ENCODE results near the gene RBP2.

The RBP2 gene

GRCh38 chr3:139476348-139476747 lies at the start of gene RBP2:
RBP2 (minus strand) TSS chr3:139476516; CDS start chr3:139476459, 57 bp downstream.
- no peak for DNase-seq

- no peak for DNase-seq
These were observed 48.7 kb upstream of the RBP2 start for GRCh38 chr3:139524841-139525636.

DNA sequence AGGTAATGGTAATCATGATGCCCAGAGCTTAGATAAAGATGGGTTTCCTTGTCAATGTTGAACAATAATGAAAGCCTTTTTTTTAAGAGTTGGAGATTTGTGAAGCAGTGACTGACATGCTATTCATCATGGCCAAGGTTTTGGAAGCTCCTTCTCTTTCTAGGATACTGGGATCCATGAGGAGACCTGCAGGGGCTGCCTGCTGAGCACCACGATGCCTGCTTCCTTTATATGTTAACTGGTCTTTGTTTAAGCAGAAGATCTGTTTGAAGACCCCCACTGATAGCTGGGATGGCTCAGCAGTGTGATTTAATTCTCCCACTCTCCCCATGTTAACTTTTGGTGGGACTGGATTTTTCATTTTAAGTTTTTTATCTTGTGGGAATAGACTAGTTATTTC lies 47.4 kb upstream of the RBP2 start:
- no peak for DNase-seq

DNA sequence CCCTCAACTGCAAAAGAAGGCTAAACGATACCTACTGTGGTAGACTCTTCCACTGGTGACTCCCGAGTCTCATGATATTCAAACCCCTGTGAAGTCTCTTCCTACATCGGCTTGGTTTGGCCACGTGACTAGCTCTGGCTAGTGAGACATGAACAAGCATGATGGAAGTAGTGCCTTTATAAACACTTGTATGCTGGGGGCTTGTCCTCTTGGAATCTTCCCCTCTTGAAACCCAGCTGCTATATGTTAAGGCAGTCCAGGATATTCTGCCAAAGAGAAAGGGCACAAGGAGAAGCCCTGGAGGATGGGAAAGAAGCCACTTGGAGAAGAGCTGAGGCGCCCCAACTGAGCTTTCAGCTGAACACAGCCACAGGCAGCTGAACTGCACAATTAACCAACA lies 46.9 kb upstream of the RBP2 start:
- no peak for DNase-seq

- DNase-seq = no peak
These were observed 46.1 kb upstream of the RBP2 start for GRCh38 chr3:139522421-139522820.

- DNase-seq = no peak
These were observed 45.5 kb upstream of the RBP2 start for GRCh38 chr3:139521816-139522215.

GRCh38 chr3:139521144-139521543 lies 44.8 kb upstream of the RBP2 start:
- no peak for DNase-seq

- DNase-seq = no peak
These were observed 43.9 kb upstream of the RBP2 start for GRCh38 chr3:139519998-139520737.

GRCh38 chr3:139518926-139519842 lies 42.9 kb upstream of the RBP2 start:
- no peak for DNase-seq

DNA sequence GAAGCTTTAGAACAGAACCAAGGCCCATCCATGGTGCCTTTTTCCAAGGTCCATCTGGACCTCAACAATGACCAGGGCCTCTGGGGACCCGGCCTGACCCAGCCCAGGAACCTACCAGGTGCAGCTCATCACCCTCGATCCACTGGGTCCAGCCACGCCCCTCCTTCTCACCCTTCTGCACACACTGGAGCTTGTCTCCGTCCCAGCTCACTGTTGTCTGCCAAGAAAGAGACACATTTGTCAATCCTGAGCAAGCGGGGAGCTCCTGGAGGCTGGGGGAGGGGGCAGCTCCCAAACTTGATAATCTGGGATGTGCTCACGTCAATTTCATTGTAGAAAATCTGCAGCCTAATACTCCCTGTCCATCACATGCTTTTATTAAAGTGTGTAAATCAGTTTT lies 42.0 kb upstream of the RBP2 start:
- no peak for DNase-seq

DNA sequence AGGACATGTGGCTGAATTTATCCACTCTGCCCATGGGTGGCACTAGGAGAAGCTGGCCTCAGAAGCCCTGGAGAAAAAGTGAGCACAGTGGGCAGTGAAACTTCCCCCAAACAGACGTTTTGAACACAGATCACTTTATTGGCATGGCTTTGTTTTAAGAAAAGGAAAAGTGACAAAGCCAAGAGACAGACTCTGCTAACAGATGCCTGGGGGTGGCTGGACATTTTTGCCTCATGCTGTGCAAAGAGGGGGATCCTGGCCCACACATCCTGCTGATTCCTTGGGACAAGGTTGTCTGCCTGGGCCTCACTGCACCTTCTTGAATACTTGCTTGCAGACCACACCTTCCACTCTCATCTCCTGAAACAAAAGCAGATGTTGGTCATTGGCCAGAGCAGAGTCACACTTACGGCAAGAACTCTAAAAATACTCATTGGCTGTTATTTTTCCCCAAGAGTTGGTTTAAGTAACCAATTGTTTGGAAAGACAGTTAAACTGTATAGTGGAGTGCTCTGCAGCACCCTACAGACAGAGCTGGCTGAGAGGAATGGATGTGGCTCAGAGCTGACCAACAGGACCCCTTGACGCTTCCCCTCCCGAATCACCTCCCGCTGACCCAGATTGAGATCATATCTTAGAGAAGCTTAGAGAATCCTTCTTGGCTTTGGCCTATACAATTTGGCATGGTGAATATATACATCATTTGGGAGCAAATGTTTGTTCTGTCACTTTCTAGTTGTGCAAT lies 41.2 kb upstream of the RBP2 start:
- no peak for DNase-seq

DNA sequence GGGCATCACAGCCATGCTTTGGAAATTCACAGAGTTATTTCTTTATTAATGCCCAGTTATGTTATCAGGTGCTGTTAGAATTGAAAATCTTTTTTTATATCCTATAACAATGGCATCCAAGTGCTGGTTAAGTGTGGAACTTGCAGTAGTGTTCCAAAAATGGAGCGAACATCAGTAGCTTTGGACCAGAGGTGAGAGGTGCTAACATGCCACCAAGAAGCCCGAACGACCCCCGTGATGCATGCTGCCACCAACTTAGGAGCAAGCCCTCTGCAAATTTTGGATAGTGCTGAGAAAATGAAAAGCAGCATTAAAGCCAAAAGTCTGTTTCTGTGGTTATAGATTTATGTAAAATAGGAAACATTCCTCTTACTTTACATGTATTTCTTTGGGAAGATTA lies 38.4 kb upstream of the RBP2 start:
- DNase-seq = no peak

- DNase-seq = no peak
These were observed 33.3 kb upstream of the RBP2 start for GRCh38 chr3:139509631-139510030.

- no peak for DNase-seq
These were observed 30.4 kb upstream of the RBP2 start for GRCh38 chr3:139506766-139507165.

DNA sequence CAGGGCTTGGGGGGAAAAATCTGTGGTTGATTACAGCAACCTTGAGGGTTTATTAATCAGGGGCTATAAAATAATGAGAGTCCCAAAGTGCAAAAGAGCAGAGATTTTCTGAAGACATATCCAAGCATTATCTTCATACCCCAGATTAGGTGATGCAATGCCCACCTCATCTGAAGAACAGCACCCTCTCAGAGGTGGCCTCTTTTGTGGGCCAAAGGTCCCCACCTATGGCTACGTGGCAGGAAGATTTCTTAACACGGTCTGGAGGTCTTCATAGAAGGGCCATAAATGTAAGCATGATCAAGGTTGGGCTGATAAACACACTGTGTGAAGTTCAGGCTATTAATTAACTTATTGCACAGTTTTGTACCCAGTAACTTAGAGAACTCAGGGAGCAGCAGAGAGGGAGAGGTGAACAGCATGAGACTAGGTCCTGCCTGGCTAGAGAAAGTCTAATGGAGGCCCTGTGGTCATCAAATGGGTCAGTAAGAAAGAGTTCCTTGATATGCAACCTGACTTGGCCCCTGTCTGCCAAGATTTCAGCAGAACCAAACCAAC lies 29.6 kb upstream of the RBP2 start:
- no peak for DNase-seq

- no peak for DNase-seq
These were observed 23.2 kb upstream of the RBP2 start for GRCh38 chr3:139499536-139499935.

GRCh38 chr3:139493826-139494385 lies 17.6 kb upstream of the RBP2 start:
- no peak for DNase-seq

DNA sequence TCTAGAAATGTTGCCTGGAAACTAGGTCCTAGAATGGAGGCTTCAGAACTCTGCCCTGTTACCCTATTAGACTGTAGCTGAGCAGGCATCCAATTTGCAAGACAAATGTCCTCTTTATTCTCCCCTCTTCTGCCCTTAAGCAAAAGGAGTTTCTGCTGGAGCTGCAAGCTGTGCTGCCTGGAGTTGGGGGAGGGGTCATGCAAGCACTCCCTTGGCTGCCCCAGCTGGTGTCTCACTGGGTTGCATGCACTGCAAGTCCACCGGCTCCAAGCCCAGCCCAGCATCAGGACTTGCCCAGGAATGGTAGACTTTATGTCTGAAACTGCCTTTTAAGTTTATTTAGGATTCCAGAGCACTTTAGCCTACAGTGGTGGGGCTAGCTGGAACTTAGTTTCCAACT lies 15.7 kb upstream of the RBP2 start:
- DNase-seq = no peak

- DNase-seq = no peak
These were observed 14.8 kb upstream of the RBP2 start for GRCh38 chr3:139491027-139491700.

GRCh38 chr3:139482206-139482605 lies 5.9 kb upstream of the RBP2 start:
- no peak for DNase-seq

GRCh38 chr3:139481116-139481515 lies 4.8 kb upstream of the RBP2 start:
- DNase-seq = no peak

Measured in activated CD4-positive, alpha-beta T cell treated with anti-CD3 and anti-CD28 coated beads, Interleukin-2, amount 50 U/mL, for 4 hours (primary cell).